ENCODE measurements around the gene ZNFX1. TPM values are rescaled to one million over a fixed set of nuclear protein-coding genes. Genes with fewer than 3 reads are reported as not detected.

Gene ZNFX1
- total and polyA plus RNA-seq, 9 of the 15 experiments (the other 6 are each of a cell fraction or from before 2014, with no cell fraction given) = 3.8 to 13.8 (median 10.3) TPM

DNA sequence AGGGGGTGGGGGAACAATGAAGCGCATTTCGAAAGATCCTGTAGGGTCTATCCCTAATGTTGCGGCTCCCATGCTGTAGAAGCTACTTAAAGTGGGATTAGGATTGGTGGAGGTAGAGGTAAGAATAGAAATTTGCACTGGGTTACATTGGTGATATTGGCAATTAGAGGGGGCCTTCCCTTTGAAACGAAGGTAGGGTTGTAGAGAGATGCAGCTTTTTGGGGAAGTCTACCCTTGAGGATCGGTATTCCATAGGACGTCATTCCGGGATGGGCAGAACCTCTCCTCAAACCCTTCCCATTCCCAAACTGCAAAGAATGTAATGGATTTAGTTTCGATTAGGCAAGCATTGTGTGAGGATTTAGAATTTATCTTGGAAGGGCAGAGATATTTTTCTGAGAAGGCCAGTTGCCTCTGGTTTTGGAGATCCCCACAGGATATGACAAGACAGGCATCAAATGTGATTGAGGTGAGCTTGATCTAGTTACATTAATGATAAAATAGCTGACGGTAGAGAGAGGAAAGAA is 5.4 kb upstream of the ZNFX1 start:
- Histone ChIP-seq H3K4me3 (peak overlapping the region; percentile 93), H3K9ac (ENCODE audit: insufficient read depth in 1 of 2, low read depth in 2 of 2, low read length in 2 of 2) (peak overlapping the region; percentile 89 to 99; a peak in 3 of 4 replicates), H3K9me3 (replicated peaks; ENCODE audit: control insufficient read depth, insufficient read depth, low read depth, low read length) (peaks cover 2% of the 10 kb centered on the region; the same call in 1 of the 2 replicates), H3K9me1 (ENCODE audit: control insufficient read depth, insufficient read depth, low read length) (peaks cover 21% of the 10 kb centered on the region), H3K79me2 (ENCODE audit: control insufficient read depth, insufficient read depth, low read length) (peaks cover 100% of the 10 kb centered on the region), H3K27me3 (ENCODE audit: control insufficient read depth in 2 of 2, insufficient read depth in 2 of 2, low read length in 2 of 2) (no peaks in the 10 kb centered on the region), H3K27ac (ENCODE audit: extremely low read depth, low read depth, low read length) (peak overlapping the region; percentile 95), H3K4me2 (ENCODE audit: insufficient read depth, low read length) (peak overlapping the region; percentile 99), H4K20me1 (replicated peaks; ENCODE audit: control insufficient read depth, insufficient read depth, low read length) (peaks cover 87% of the 10 kb centered on the region), H3K4me1 (replicated peaks in 1 of 2; ENCODE audit: control insufficient read depth in 2 of 2, insufficient read depth in 2 of 2, low read length in 2 of 2) (peaks cover 8 to 47% of the 10 kb centered on the region in 2 experiments), H2AFZ (ENCODE audit: low read depth, low read length) (no peak overlapping the region), H3K36me3 (ENCODE audit: control insufficient read depth, insufficient read depth, low read length) (peaks cover 97% of the 10 kb centered on the region)
- BruUV-seq (replicated peaks) = no TSS peak
- DNase-seq (ENCODE audit: extremely low read depth in 1 of 4, low spot score in 3 of 4) (peak in 2 of 4 experiments; percentile 14 to 19), FAIRE-seq (no peak), ATAC-seq (no peak)
- intact Hi-C loops (cut with micrococcal nuclease) = no loop called here
- in situ Hi-C loops (cut with MboI) = no loop called here
- 23% methylated on average over 9 of the region's 9 CpGs for WGBS (ENCODE audit: insufficient coverage, low coverage, missing lambda C conversion rate)
- CTCF ChIA-PET (ENCODE audit: low intra/inter-chr PET ratio) = interaction anchor here (0.5 kb wide), 1 partner anchor 94 kb away, joined by 3 read pairs; no protein-coding TSS in a partner anchor
- POLR2A ChIA-PET = interaction anchor here (0.7 to 6.0 kb wide), 6 partner anchors 8 to 64 kb away, joined by 3 to 68 read pairs (median 4); no protein-coding TSS in a partner anchor
- TF ChIP-seq ZNF445 (CRISPR knock-in tag; IDR thresholded peaks at IDR 0.05; ENCODE audit: low read depth) (0 out of 2 replicates have a peak, but pooled peaks have one; percentile 35), HBP1 (CRISPR knock-in tag; IDR thresholded peaks at IDR 0.05) (0 out of 2 replicates have a peak, but pooled peaks have one; percentile 9), KAT7 (CRISPR knock-in tag; IDR thresholded peaks at IDR 0.05; ENCODE audit: borderline replicate concordance) (peak; percentile 66; the same call in 1 of the 2 replicates), CREBBP (IDR thresholded peaks at IDR 0.05; ENCODE audit: low read depth, low read length) (no peak), ZNF444 (CRISPR knock-in tag; IDR thresholded peaks at IDR 0.05) (no peak), POLR2B (IDR thresholded peaks at IDR 0.05; ENCODE audit: low read depth, partially characterized antibody) (peak; percentile 29), POLR2A (conservative IDR thresholded peaks at IDR 0.05) (peak; percentile 60), ZKSCAN8 (CRISPR knock-in tag; IDR thresholded peaks at IDR 0.05) (no peak), U2AF1 (optimal IDR thresholded peaks at IDR 0.05; ENCODE audit: low read depth, low read length) (no peak), RBFOX2 (IDR thresholded peaks at IDR 0.05; ENCODE audit: low read depth, low read length) (no peak), NR2C1 (IDR thresholded peaks at IDR 0.05) (no peak), NR2C1 (tag; IDR thresholded peaks at IDR 0.05) (no peak), SMAD3 (CRISPR knock-in tag; conservative IDR thresholded peaks at IDR 0.05) (0 out of 2 replicates have a peak, but pooled peaks have one; percentile 2), EWSR1 (IDR thresholded peaks at IDR 0.05; ENCODE audit: borderline replicate concordance, low read depth, partially characterized antibody) (peak; percentile 77), NFXL1 (CRISPR knock-in tag; IDR thresholded peaks at IDR 0.05) (peak; percentile 26; the same call in 1 of the 2 replicates), USF2 (CRISPR knock-in tag; IDR thresholded peaks at IDR 0.05) (no peak), KDM5B (IDR thresholded peaks at IDR 0.05; ENCODE audit: insufficient replicate concordance, low read depth, low read length) (peak; percentile 43), MLLT1 (IDR thresholded peaks at IDR 0.05) (no peak)
- TF ChIP-seq, protein P1, sequence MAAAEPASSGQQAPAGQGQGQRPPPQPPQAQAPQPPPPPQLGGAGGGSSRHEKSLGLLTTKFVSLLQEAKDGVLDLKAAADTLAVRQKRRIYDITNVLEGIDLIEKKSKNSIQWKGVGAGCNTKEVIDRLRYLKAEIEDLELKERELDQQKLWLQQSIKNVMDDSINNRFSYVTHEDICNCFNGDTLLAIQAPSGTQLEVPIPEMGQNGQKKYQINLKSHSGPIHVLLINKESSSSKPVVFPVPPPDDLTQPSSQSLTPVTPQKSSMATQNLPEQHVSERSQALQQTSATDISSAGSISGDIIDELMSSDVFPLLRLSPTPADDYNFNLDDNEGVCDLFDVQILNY (CRISPR knock-in tag; IDR thresholded peaks at IDR 0.05) = 0 out of 2 replicates have a peak, but pooled peaks have one; percentile 33
